ENCODE results near the gene NRL.

Gene NRL

DNA sequence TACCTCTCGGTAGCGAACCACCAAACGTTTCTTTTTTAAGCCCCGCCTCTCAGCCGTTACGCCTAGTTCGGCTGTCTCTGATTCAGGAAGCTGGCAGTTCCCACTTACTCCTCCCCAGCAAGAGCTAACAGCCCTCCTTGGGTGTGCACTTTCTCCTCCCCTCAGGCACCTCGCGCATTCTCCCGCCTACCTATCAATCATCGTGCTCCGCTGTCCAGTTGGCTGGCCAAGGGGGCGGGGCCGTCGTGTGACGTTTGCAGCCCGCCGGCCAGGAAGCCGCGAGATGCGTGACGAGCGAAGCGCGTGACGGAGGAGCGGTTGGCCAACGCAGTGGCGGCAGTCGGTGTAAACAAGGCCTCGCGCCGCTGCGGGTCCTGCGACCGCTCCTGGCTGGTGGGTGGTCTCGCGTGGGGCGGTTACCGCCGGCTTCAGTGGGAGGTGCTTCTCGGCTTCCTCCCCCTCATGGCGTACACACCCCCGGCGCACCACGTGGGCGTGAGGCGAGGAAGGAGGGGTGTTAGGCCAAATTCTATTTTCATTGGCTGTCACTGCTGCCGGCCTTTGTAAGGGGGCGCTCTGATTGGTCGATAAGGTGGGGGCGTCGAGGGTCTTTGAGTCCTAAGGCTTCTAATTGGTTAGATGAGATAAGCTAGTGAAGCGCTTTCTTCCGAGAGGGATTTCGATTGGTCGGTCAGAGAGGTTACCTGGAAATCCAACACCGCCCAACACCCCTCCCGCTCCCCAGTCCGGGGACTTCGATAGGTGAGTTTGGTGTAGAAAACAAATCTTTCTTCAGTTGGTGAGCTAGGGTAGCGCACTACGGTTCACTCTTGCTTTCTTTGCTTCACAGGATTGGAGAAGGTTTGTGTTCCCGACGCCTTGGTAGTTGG is at the start of gene NRL, which contains the start of gene DCAF11:
TSS of gene NRL (minus strand) at position 418 of the 890 bp plus-strand sequence. CDS start 32,101 bp downstream, outside the sequence.
TSS of gene DCAF11 (plus strand) at position 246 of the 890 bp plus-strand sequence. CDS start 818 bp downstream, outside the sequence.
- DNase-seq = peak; percentile 99

DNA sequence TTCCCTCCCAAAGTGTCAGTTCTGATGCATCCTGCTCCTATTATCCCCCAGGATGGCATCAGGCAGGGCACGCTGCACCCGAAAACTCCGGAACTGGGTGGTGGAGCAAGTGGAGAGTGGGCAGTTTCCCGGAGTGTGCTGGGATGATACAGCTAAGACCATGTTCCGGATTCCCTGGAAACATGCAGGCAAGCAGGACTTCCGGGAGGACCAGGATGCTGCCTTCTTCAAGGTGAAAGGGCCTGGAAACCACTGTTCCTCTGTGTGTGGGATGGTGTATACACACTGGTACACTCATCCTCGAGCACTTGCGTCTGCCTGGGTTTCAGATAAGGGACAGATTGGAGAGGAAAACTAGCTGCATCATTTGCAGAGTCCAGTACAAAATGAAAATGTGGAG is 47.3 kb upstream of the NRL start:
- DNase-seq = no peak

DNA sequence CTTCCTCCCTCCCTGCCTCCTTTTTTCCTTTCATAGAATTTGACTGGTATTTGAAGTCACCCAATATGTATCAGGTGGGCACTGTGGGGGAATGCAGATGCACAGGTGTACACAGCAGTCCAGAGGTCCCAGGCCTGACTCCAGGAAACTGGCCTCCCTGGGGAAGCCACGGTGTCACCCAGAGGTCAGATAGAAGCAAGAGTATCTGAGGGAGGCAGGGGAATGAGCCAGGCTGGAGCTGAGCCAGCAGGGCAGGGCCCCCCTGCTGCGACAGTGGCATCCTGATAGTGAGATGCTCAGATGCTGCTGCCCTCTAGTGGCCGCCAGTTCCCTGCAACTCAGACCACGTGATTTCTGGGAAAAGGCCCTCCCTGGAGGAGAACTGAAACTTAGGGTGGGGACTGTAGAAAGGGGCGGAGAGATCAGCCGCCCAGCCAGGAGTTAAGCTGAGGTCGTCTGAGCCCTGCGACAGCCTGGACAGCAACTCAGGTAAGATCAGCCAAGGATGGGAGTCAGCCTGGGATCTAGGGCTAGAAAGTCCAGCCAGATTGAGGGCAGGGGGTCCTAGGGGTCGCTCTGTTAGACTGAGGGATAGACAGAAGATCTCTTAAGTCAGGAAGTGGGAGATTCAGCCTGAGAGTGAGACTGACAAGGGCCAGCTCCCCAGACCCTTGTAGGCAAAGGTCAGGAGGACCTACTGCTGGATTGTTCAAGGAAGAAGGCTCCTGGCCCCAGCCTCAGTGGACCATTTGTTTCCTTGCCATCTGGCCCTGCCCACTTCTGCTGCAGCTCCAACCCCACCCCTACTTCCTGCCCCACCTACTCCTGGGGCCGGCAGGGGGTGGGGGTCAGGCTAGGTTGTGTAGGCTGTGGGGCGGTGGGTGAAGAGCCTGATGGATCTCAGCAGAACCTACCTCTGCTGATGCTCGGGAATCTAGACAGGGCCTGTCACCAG is 46.4 kb upstream of the NRL start, which contains the start of gene IRF9:
TSS of gene IRF9 (plus strand) at position 416 of the 955 bp plus-strand sequence. CDS start 880 bp downstream, outside the sequence.
- DNase-seq = peak; percentile 94

DNA sequence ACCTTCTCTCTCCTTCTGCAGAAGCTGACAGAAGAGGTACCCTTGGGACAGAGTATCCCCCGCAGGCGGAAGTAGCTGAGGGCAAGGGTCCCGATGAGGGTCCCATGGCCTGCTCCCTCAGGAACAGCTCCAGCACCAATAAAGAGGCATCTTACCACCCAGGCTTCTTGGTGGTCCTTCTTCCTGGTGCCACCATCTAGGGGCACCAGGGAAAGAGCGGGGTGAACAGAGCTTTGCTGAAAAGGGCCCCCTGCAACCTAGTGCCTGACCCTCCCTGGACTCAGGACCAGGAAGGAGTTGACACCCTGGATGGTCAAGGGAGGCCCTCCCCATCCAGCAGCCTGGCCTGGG is 45.7 kb upstream of the NRL start:
- DNase-seq = no peak

DNA sequence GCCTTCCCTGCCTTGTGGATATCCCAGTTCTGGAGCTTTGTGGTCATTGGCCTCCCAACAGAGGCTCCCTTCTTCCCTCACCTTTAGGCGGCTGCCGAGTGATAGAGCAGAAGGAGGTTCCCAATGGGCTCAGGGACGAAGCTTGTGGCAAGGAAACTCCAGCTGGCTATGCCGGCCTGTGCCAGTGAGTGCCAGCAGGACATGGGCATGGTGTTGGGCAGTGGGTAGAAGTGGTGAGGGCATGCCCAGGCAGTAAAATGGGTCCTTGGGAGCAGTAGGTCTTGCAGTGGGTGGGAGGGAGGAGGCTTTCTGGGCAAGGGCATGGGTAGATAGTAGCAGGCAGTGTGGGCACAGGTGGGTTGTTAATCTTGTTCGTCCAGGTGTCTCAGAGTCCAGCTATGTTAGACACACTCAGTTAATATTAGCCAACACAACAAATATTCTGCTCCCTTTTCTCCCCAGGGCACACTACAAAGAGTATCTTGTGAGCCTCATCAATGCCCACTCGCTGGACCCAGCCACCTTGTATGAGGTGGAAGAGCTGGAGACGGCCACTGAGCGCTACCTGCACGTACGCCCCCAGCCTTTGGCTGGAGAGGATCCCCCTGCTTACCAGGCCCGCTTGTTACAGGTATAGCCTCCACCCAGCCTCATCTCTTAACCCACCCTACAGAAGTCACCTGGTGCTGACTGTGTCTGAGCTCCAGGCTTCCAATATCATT is 45.2 kb upstream of the NRL start:
- DNase-seq = no peak

DNA sequence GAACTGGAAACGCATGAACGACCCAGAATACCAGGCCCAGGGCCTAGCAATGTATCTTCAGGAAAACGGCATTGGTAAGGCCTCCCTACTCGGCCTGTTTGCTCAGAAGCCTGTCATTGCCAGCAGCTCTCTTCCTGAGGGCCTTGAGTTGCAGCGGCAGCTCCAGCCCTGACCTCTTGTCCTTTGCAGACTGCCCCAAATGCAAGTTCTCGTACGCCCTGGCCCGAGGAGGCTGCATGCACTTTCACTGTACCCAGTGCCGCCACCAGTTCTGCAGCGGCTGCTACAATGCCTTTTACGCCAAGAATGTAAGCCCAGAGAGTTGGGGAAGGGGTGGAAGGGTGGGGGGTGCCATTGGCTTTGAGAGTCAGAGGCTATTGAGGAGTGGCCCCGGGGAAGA is 42.6 kb upstream of the NRL start:
- no peak for DNase-seq

DNA sequence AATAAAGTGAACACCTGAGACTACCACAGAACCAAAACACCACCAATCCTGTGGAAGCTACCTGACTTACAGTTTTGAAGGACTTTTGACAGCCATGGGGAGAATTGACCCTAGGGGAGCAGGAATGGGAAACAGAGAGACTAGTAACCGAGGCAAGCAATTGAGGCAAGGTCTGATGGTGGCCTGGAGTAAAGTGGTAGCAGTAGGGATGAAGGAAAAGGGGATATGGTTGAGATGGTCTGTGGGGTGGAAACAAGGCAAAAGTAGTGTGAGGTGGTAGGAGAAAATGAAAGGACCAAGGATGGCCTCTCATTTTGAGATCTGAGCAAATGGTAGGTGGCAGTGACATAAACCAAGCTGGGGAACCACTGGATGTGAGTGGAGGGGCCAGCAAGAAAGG is 42.1 kb upstream of the NRL start:
- no peak for DNase-seq

DNA sequence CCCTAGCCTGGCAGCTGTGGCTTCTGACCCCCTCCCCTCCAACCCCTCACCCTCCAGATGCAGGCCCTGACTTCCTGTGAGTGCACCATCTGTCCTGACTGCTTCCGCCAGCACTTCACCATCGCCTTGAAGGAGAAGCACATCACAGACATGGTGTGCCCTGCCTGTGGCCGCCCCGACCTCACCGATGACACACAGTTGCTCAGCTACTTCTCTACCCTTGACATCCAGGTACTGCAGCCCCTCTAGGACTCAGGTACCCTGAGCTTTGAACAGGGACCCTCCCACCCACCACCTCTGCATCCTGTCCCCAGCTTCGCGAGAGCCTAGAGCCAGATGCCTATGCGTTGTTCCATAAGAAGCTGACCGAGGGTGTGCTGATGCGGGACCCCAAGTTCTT is 40.4 kb upstream of the NRL start:
- no peak for DNase-seq

DNA sequence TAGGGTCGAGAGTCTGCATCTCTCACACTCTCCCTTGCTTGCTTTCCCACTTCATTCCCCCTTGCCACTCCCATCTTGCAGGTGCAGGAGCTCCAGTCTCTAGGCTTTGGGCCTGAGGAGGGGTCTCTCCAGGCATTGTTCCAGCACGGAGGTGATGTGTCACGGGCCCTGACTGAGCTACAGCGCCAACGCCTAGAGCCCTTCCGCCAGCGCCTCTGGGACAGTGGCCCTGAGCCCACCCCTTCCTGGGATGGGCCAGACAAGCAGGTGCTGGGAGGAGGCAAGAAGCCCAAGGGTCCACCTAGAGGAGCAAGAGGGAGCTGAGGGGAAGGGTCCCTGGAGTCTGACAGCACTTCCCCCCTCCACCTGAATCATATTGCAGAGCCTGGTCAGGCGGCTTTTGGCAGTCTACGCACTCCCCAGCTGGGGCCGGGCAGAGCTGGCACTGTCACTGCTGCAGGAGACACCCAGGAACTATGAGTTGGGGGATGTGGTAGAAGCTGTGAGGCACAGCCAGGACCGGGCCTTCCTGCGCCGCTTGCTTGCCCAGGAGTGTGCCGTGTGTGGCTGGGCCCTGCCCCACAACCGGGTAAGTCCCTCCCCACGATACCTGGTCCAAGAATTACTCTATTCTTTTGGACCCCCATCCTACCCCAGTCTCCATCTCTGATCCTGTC is 36.8 kb upstream of the NRL start:
- DNase-seq = no peak

DNA sequence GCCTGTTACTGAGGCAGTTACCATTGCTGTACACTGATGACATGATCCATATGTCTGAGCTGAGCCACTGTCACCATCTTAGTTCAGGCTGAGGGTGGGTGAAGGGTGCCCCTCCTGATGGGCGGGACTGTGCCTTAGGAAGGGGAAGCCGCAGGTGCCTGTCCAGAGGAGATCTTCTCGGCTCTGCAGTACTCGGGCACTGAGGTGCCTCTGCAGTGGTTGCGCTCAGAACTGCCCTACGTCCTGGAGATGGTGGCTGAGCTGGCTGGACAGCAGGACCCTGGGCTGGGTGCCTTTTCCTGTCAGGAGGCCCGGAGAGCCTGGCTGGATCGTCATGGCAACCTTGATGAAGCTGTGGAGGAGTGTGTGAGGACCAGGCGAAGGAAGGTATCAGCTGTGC is 36.2 kb upstream of the NRL start:
- DNase-seq = no peak

DNA sequence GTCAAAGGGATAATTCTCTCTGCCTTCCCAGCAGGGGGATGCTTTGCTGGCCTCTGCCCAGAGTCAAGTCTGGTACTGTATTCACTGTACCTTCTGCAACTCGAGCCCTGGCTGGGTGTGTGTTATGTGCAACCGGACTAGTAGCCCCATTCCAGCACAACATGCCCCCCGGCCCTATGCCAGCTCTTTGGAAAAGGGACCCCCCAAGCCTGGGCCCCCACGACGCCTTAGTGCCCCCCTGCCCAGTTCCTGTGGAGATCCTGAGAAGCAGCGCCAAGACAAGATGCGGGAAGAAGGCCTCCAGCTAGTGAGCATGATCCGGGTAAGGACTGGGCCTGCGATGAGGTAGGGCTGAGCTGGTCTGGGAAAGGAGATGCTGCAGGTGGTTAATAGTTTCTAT is 35.8 kb upstream of the NRL start:
- DNase-seq = no peak

DNA sequence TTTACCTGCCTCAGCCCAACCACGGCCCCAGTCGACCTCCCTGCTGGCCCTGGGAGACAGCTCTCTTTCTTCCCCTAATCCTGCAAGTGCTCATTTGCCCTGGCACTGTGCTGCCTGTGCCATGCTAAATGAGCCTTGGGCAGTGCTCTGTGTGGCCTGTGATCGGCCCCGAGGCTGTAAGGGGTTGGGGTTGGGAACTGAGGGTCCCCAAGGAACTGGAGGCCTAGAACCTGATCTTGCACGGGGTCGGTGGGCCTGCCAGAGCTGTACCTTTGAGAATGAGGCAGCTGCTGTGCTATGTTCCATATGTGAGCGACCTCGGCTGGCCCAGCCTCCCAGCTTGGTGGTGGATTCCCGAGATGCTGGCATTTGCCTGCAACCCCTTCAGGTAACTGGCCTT is 35.3 kb upstream of the NRL start:
- DNase-seq = no peak

DNA sequence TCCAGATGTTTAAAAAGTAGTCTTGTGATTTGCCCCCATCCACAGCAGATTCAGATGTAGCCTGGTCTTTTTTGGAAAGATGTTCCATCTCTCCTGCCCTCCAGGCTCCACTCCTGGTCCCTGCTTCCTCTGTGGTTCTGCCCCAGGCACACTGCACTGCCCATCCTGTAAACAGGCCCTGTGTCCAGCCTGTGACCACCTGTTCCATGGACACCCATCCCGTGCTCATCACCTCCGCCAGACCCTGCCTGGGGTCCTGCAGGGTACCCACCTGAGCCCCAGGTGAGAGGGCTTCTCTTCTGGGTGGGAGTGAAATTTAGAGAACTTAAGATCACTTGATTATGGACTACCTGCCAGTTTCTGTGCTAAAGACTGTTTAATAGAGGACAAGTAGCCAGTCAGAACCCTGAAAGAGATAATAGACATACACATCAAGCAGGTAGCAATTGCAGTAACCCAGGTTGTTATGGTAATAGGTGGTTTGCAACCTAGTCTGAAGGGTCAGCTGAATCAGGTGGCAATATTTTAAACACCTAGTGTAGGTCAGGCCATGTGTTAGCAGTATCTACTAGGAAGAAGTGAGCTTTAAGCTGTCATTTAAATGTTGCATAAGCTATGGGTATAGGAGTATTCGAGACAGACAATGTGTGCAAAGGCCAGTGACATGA is 34.7 kb upstream of the NRL start:
- DNase-seq = no peak

DNA sequence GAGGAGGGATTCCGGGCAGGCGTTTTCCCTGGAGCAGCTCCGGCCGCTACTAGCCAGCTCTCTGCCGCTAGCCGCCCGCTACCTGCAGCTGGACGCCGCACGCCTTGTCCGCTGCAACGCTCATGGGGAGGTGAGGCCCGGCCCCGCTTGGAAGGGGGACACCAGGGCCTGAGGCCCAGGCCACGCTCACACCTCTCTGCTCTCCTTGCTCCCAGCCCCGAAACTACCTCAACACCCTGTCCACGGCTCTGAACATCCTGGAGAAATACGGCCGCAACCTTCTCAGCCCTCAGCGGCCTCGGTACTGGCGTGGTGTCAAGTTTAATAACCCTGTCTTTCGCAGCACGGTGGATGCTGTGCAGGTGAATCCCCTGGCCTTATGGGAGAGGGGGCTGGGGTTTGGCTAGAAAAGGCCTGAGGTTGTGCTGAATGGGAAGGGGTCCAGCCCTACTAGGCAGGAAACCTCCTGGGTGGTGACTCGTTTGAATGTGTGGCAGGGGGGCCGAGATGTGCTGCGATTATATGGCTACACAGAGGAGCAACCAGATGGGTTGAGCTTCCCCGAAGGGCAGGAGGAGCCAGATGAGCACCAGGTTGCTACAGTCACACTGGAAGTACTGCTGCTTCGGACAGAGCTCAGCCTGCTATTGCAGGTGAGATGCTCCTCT is 33.1 kb upstream of the NRL start:
- peak; percentile 59 for DNase-seq

DNA sequence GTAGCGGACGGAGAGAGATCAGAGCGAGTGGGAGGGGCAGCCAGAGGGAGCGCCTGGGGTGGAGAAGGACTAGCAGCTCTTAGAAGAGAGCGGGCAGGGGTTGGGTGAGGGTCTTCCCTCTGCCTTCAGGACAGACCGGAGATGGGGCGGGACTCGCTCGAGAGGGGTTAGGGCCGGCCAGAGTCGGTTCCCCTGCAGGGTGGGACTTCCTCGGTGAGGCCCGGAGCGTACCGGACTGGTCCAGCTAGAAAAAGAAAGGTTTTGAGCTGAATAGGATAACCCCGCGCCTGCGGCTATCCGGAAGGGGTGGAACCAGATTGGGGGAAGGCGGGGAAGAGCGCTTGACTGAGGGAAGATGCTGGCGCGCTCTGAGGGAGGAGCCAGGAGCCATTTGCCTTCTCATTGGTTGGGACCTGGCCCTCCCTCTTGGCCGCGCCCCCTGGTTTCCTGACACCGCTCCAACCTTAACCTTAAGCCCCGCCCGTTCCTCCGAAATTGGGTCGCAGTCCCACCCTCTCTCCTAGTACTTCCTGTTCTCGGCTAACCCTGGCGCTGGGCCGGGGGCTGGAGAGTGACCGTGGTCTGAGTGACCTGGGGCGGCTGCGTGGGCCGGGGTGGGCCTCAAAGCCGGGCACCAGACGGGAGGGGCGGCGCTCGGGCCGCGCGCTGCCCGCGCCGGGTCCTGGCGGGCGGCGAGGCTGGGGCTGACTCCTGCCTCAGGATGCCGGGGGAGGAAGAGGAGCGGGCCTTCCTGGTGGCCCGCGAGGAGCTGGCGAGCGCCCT is 32.4 kb upstream of the NRL start, which contains the start of gene RNF31:
TSS of gene RNF31 (plus strand) at position 521 of the 783 bp plus-strand sequence. CDS start at position 722, 201 bp downstream.
- DNase-seq = peak; percentile 97

DNA sequence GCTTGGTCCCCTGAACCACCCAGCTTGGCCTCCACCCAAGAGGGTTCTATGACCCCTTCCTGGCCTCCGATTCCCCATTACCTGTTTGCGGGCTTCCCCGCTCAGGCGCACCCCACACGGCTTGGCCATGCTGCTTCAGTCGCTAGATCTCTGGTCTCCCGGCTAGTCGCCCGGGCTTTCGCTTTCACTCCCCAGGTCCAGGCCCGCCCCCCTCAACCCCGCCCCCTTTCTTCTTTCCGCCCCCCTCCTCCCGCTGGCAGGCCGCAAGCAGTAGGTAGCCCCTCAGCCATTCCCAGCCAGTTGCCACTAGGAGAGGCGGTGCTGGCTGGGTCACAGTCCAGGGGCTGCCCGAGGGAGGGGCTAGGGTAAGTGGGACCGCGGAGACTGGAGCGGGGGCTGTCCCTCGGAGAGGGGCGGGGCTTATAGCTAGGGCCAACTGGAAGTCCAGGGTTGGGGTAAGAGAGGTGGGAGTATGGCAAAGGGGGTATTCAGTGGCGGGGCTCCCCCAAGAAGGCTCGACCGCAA is 31.8 kb upstream of the NRL start, which contains the start of gene PSME2:
TSS of gene PSME2 (minus strand) at position 158 of the 525 bp plus-strand sequence. CDS start at position 129, 29 bp downstream.
- peak; percentile 96 for DNase-seq

DNA sequence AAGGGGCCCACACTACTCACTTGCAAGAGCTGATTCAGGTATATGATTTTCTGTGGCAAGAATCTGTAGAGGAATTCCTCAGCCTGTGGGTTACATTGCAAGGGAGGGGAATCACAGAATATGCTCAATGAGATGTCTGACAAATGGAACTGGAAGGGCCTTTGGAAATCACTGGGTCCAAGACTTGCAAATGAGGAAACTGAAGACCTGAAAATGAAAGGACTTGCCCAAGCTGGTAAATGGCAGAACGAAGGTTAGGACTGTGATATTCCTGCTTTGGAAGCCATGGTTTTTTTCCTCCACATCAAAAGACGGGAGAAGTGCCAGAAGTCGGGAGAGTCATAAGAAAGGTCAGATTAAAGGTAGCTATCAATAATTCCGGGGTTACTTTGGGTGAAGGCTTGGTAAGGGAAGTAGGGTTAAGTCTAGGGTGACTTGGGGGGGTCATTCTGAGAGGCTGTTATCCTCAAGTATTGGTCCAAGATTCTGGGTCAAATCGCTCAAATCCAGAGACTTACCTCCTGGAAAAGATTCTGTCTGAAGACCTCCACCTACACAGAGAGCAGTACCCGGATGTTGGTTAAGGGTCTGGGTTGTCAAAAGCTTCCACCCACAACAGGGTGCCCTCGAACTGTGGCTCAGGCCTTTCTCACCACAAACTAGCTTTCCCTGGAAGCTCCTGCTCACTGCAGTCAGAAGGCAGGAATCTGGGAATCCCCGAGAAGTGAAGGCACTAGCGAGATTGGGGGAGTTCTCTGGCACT is 31.1 kb upstream of the NRL start:
- DNase-seq = no peak

DNA sequence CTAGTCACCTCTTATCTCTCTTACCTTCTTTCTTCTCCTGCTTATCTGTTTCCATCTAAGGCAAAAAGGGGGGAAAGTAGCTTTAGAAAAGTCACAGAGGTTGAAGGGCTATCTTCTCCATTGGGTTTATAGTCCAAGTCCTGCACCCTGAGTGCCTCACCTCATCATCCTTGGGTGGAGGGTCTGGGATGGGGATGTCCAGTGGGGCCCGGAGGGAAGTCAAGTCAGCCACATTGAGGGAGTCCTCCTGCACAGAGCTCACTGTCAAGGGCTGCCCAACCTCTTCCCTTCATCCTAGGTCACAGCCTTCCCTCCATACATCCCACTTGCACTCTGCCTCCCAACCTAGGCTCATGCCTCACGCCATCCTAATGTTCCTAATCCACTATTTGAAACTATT is 30.5 kb upstream of the NRL start:
- no peak for DNase-seq

DNA sequence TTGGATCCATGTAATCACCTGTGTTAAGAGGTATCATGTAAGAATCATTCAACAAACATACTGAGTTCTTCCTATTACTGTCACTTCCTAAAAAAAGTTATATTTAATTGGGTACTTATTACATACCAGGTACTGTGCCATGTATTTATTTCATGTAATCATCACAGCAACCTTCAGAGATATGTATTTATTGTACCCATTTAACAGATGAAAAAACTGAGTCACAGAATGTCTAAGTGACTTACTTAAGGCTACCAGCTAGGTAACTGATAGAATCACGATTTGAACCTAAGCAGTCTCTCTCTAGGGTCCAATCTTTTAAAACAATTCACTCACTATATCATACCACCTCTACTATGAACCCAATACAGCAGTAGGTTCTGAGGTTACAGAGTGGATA is 29.7 kb upstream of the NRL start:
- no peak for DNase-seq
